GM12892 (cell line): Measurements from ENCODE around the gene CHCHD3.

Experiments
- POLR2A ChIP-seq: IDR thresholded peaks from 2 replicates; pipeline ENCODE4 v1.6.1; 2011; ENCODE audit warnings: low read depth, low read length, control low read depth
- POLR2AphosphoS5 ChIP-seq: IDR thresholded peaks from 2 replicates; pipeline ENCODE4 v1.6.1; 2011; ENCODE audit warnings: low read depth, low read length, control low read depth
- TAF1 ChIP-seq: IDR thresholded peaks from 2 replicates; pipeline ENCODE4 v1.6.1; 2011; ENCODE audit warnings: low read depth, mild to moderate bottlenecking, control low read depth, low read length, borderline replicate concordance

- TF ChIP-seq POLR2A (no peak), POLR2AphosphoS5 (no peak), TAF1 (no peak)
Measured at GRCh38 chr7:133108023-133108422, 26.1 kb upstream of the CHCHD3 start.
